ENCODE measurements around the gene SCGN. TPM values are rescaled to one million over a fixed set of nuclear protein-coding genes. Genes with fewer than 3 reads are reported as not detected.

The SCGN gene
- total and polyA plus RNA-seq, 2 of the 4 experiments (the other 2 are of a cell fraction), result not detected

GRCh38 chr6:25743868-25744267 is 91.9 kb downstream of the SCGN start:
- DNase-seq (no peak), ATAC-seq (ENCODE audit: low read depth) (no peak)
- ChIA-PET CTCF (no interaction called here), POLR2A (ENCODE audit: unreplicated experiment) (no interaction called here)
- Histone ChIP-seq H2BK15ac (ENCODE audit: low read depth, low read length) (no peak overlapping the region), H2AK5ac (ENCODE audit: low read depth, low read length) (no peak overlapping the region), H4K91ac (ENCODE audit: insufficient read depth, low read depth, low read length) (no peak overlapping the region), H3K9me3 (ENCODE audit: control insufficient read depth, insufficient read depth, low read length) (no peaks in the 10 kb centered on the region), H2BK120ac (ENCODE audit: low read depth, low read length) (no peak overlapping the region), H3K4me2 (ENCODE audit: low read depth, low read length) (no peak overlapping the region), H3K27me3 (ENCODE audit: control insufficient read depth, insufficient read depth, low read length) (no peaks in the 10 kb centered on the region), H4K8ac (ENCODE audit: low read depth in 2 of 2, low read length in 2 of 2) (no peak overlapping the region), H2AFZ (replicated peaks; ENCODE audit: low read length, poor library complexity) (no peak overlapping the region), H3K4me1 (ENCODE audit: control insufficient read depth, insufficient read depth, low read length) (no peaks in the 10 kb centered on the region), H3K27ac (ENCODE audit: insufficient read depth, low read length) (no peak overlapping the region), H4K5ac (ENCODE audit: low read depth, low read length) (no peak overlapping the region), H2BK5ac (ENCODE audit: low read depth, low read length, poor library complexity, severe bottlenecking) (no peak overlapping the region), H3K14ac (replicated peaks; ENCODE audit: low read depth, low read length) (no peak overlapping the region), H3K4ac (ENCODE audit: low read depth, low read length) (no peak overlapping the region), H3K4me3 (ENCODE audit: insufficient read depth, low read depth, low read length) (no peak overlapping the region), H2AK9ac (replicated peaks; ENCODE audit: low read depth, low read length, poor library complexity) (no peak overlapping the region), H4K20me1 (ENCODE audit: insufficient read depth, low read length) (no peaks in the 10 kb centered on the region), H3K18ac (ENCODE audit: low read depth, low read length) (no peak overlapping the region), H3K9me1 (ENCODE audit: insufficient read depth, low read length) (no peaks in the 10 kb centered on the region), H3K9ac (ENCODE audit: low read depth, low read length) (no peak overlapping the region), H3K56ac (ENCODE audit: extremely low read depth, insufficient read depth, low read length) (no peak overlapping the region), H3K23ac (ENCODE audit: low read depth, low read length) (no peak overlapping the region), H3K36me3 (ENCODE audit: control insufficient read depth, insufficient read depth, low read length) (no peaks in the 10 kb centered on the region), H3K79me1 (ENCODE audit: low read depth in 1 of 2, low read length in 2 of 2) (no peaks in the 10 kb centered on the region), H2BK20ac (ENCODE audit: low read depth, low read length) (no peak overlapping the region)
- in situ Hi-C loops (cut with MboI; ENCODE audit: low sequenced_read_pairs) (no loop called here), intact Hi-C loops (cut with micrococcal nuclease) (no loop called here), dilution Hi-C loops (cut with HindIII; ENCODE audit: low sequenced_read_pairs, unreplicated experiment) (no loop called here)
- no TSS peak for BruUV-seq (replicated peaks)
- TF ChIP-seq FOS (IDR thresholded peaks at IDR 0.05; ENCODE audit: low read depth, low read length) (no peak), RAD21 (IDR thresholded peaks at IDR 0.05; ENCODE audit: low read length) (no peak)
